ENCODE results near the gene MVP.
"Not testable (repeated sequence)": the region's sequence is repeated elsewhere in the genome, so short reads cannot be mapped to it uniquely, and the experiment has no call there.

MVP gene

GRCh38 chr16:29820271-29820701 lies at the start of gene MVP:
Gene MVP (plus strand): TSS chr16:29820462. CDS start chr16:29830550, 10,088 bp downstream.
- peak within 1 kb of the TSS; percentile 41 to 68 (median 55) for H3K4me3 ChIP-seq
- peak within 1 kb of the TSS; percentile 71 to 97 (median 91) for H3K27ac ChIP-seq

GRCh38 chr16:29772330-29772729 lies 47.9 kb upstream of the MVP start:
- H3K27ac ChIP-seq: not testable (repeated sequence)

GRCh38 chr16:29774730-29775129 lies 45.5 kb upstream of the MVP start:
- Histone ChIP-seq H3K4me3 (no peak overlapping the region), H3K27ac (no peak overlapping the region)

More at GRCh38 chr16:29772330-29772729, 47.9 kb upstream of the MVP start:
- H3K4me3 ChIP-seq: not testable (repeated sequence)

GRCh38 chr16:29775742-29776408 lies 44.4 kb upstream of the MVP start:
- Histone ChIP-seq H3K27ac (no peak overlapping the region), H3K4me3 (no peak overlapping the region)

- H3K4me3 ChIP-seq: no peak within 1 kb of the TSS
- H3K27ac ChIP-seq: no peak within 1 kb of the TSS
Observed at GRCh38 chr16:29777576-29778350, 42.5 kb upstream of the MVP start, which contains the start of gene ZG16. Gene ZG16 (plus strand): TSS chr16:29778256. CDS start chr16:29779267, 1,011 bp downstream.

- no peak overlapping the region for H3K4me3 ChIP-seq
- no peak overlapping the region for H3K27ac ChIP-seq
Observed at GRCh38 chr16:29779474-29779873, 40.8 kb upstream of the MVP start.

- not testable (repeated sequence) for H3K4me3 ChIP-seq, H3K27ac ChIP-seq
Observed at GRCh38 chr16:29783094-29783953, 36.9 kb upstream of the MVP start.

GRCh38 chr16:29784157-29784556 lies 36.1 kb upstream of the MVP start:
- H3K27ac ChIP-seq: no peak overlapping the region

GRCh38 chr16:29784901-29785500 lies 35.3 kb upstream of the MVP start:
- peak overlapping the region in 3 of 7 experiments; percentile 6 to 16 (median 7) for H3K4me3 ChIP-seq
- H3K27ac ChIP-seq: peak overlapping the region in 4 of 21 experiments; percentile 19 to 58 (median 38)

More at GRCh38 chr16:29784157-29784556, 36.1 kb upstream of the MVP start:
- H3K4me3 ChIP-seq: no peak overlapping the region

GRCh38 chr16:29787155-29787554 lies 33.1 kb upstream of the MVP start:
- not testable (repeated sequence) for H3K4me3 ChIP-seq, H3K27ac ChIP-seq

GRCh38 chr16:29789775-29790182 lies 30.5 kb upstream of the MVP start:
- Histone ChIP-seq H3K27ac (peak overlapping the region; percentile 23 to 99 (median 89)), H3K4me3 (peak overlapping the region; percentile 69 to 89 (median 82))

- Histone ChIP-seq H3K4me3 (peak within 1 kb of the TSS; percentile 69 to 89 (median 82)), H3K27ac (peak within 1 kb of the TSS; percentile 23 to 99 (median 90))
Observed at GRCh38 chr16:29790183-29790948, 29.9 kb upstream of the MVP start, which contains the start of gene KIF22. Gene KIF22 (plus strand): TSS chr16:29790751. CDS start chr16:29790760, 9 bp downstream.

- H3K4me3 ChIP-seq: peak overlapping the region; percentile 69 to 89 (median 82)
- peak overlapping the region in 20 of 21 experiments; percentile 2 to 99 (median 81) for H3K27ac ChIP-seq
Observed at GRCh38 chr16:29790949-29791844, 29.1 kb upstream of the MVP start.

- H3K4me3 ChIP-seq: peak overlapping the region in 6 of 7 experiments; percentile 71 to 89 (median 84)
Observed at GRCh38 chr16:29791845-29792807, 28.1 kb upstream of the MVP start.

GRCh38 chr16:29793153-29793552 lies 27.1 kb upstream of the MVP start:
- peak overlapping the region in 1 of 21 experiments; percentile 95 for H3K27ac ChIP-seq
- H3K4me3 ChIP-seq: not testable (repeated sequence)

More at GRCh38 chr16:29791845-29792807, 28.1 kb upstream of the MVP start:
- H3K27ac ChIP-seq: peak overlapping the region in 2 of 21 experiments; percentile 95 to 99

- Histone ChIP-seq H3K4me3 (no peak overlapping the region), H3K27ac (no peak overlapping the region)
Observed at GRCh38 chr16:29794231-29794710, 26.0 kb upstream of the MVP start.

Data from skin epidermis (tissue), 12 donors.